ENCODE data around the gene LIM2. TPM values are rescaled to one million over a fixed set of nuclear protein-coding genes. Genes with fewer than 3 reads are reported as not detected.

The LIM2 gene
- total RNA-seq, 2 experiments from 2014 or later = not detected

- H3K9me2 ChIP-seq (ENCODE audit: insufficient read depth, low read length) = no peaks in the 10 kb centered on the region
- no peaks in the 10 kb centered on the region for H4K20me1 ChIP-seq (ENCODE audit: insufficient read depth, low read length)
- H3K4me1 ChIP-seq (ENCODE audit: insufficient read depth, low read length, poor library complexity, severe bottlenecking) = no peaks in the 10 kb centered on the region
- no peak overlapping the region for H3K4me2 ChIP-seq (ENCODE audit: low read length)
- ChIA-PET CTCF (ENCODE audit: unreplicated experiment) (no interaction called here), POLR2A (no interaction called here)
- H3K79me2 ChIP-seq (ENCODE audit: insufficient read depth, low read depth, low read length) = no peaks in the 10 kb centered on the region
- intact Hi-C loops (cut with micrococcal nuclease; ENCODE audit: unreplicated experiment) = no loop called here
- TF ChIP-seq EZH2phosphoT487 (IDR thresholded peaks at IDR 0.05; ENCODE audit: borderline replicate concordance, low read depth, low read length) (no peak), CTCF (conservative IDR thresholded peaks at IDR 0.05; ENCODE audit: low read length) (peak; percentile 44; the same call in 1 of the 2 replicates)
- H2AFZ ChIP-seq (ENCODE audit: low read length) = no peak overlapping the region
- BruUV-seq (replicated peaks) = no TSS peak
- H3K36me3 ChIP-seq (ENCODE audit: insufficient read depth, low read length) = no peaks in the 10 kb centered on the region
- no peak for DNase-seq (ENCODE audit: low spot score)
- no peaks in the 10 kb centered on the region for H3K9me3 ChIP-seq (ENCODE audit: low read length)
- H3K27ac ChIP-seq (ENCODE audit: low read depth, low read length, poor library complexity, severe bottlenecking) = no peak overlapping the region
- H3K4me3 ChIP-seq (ENCODE audit: low read depth, low read length, poor library complexity, severe bottlenecking) = no peak overlapping the region
Observed at GRCh38 chr19:51346742-51347141, 41.0 kb downstream of the LIM2 start.

- H3K4me3 ChIP-seq (ENCODE audit: low read depth, low read length, poor library complexity, severe bottlenecking) = no peak overlapping the region
- CTCF ChIA-PET (ENCODE audit: unreplicated experiment) = no interaction called here
- TF ChIP-seq EZH2phosphoT487 (IDR thresholded peaks at IDR 0.05; ENCODE audit: borderline replicate concordance, low read depth, low read length) (no peak), CTCF (conservative IDR thresholded peaks at IDR 0.05; ENCODE audit: low read length) (no peak)
- no peak for DNase-seq (ENCODE audit: low spot score)
- no peaks in the 10 kb centered on the region for H4K20me1 ChIP-seq (ENCODE audit: insufficient read depth, low read length)
- H3K79me2 ChIP-seq (ENCODE audit: insufficient read depth, low read depth, low read length) = no peaks in the 10 kb centered on the region
- intact Hi-C loops (cut with micrococcal nuclease; ENCODE audit: unreplicated experiment) = no loop called here
- no TSS peak for BruUV-seq (replicated peaks)
- no peaks in the 10 kb centered on the region for H3K36me3 ChIP-seq (ENCODE audit: insufficient read depth, low read length)
- POLR2A ChIA-PET = interaction anchor here (0.7 kb wide), 1 partner anchor 350 kb away, joined by 3 read pairs; no protein-coding TSS in a partner anchor
- H3K27ac ChIP-seq (ENCODE audit: low read depth, low read length, poor library complexity, severe bottlenecking) = no peak overlapping the region
- no peaks in the 10 kb centered on the region for H3K4me1 ChIP-seq (ENCODE audit: insufficient read depth, low read length, poor library complexity, severe bottlenecking)
- H3K9me3 ChIP-seq (ENCODE audit: low read length) = no peaks in the 10 kb centered on the region
- no peak overlapping the region for H3K4me2 ChIP-seq (ENCODE audit: low read length)
- no peak overlapping the region for H2AFZ ChIP-seq (ENCODE audit: low read length)
- no peaks in the 10 kb centered on the region for H3K9me2 ChIP-seq (ENCODE audit: insufficient read depth, low read length)
Observed at GRCh38 chr19:51345076-51345620, 42.6 kb downstream of the LIM2 start.
